ENCODE data around the gene MARK4.
"Not testable (repeated sequence)": the region's sequence is repeated elsewhere in the genome, so short reads cannot be mapped to it uniquely, and the experiment has no call there.

MARK4 gene

DNA sequence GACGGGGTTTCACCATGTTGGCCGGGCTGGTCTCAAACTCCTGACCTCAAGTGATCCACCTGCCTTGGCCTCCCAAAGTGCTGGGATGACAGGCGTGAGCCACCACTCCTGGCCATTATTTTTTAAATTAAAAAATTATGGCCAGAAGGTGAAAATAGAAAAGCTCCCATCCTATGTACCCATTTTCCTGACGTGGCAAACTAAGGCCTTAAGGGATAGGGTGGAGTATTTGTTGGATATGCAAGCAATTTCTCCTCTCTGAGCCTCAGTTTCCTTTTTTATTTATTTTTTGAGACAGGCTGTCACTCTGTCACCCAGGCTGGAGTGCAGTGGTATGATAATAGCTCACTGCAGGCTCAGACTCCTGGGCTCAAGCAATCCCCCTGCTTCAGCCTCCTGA is 83.8 kb downstream of the MARK4 start:
- not testable (repeated sequence) for DNase-seq

DNA sequence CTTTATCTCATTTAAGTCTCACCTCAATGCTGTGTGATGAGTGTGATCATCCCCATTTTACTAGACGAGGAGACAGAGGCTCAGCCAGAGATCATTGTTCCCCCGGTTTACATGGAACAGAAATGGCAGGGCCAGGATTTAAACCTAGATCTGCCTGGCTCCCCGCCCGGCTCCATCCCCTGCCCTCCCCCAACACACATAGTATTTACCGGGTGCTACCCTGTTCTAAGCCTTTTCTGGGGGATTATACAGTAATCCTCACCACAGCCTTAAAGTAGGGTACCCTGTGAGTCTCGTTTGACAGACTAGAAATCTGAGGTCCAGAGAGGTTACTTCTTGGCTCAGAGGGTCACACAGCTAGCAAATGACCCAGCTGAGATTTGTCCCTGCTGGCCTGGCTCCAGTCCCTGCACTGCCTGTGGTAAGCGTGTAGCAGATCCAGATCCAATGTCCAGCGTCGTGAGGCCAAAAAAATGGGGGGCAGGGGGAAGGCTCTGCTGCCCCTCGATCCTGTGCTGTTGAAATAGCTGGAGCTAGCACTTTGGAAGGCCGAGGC is 85.7 kb downstream of the MARK4 start:
- DNase-seq = no peak

GRCh38 chr19:45339629-45340028 is 88.6 kb downstream of the MARK4 start:
- no peak for DNase-seq

DNA sequence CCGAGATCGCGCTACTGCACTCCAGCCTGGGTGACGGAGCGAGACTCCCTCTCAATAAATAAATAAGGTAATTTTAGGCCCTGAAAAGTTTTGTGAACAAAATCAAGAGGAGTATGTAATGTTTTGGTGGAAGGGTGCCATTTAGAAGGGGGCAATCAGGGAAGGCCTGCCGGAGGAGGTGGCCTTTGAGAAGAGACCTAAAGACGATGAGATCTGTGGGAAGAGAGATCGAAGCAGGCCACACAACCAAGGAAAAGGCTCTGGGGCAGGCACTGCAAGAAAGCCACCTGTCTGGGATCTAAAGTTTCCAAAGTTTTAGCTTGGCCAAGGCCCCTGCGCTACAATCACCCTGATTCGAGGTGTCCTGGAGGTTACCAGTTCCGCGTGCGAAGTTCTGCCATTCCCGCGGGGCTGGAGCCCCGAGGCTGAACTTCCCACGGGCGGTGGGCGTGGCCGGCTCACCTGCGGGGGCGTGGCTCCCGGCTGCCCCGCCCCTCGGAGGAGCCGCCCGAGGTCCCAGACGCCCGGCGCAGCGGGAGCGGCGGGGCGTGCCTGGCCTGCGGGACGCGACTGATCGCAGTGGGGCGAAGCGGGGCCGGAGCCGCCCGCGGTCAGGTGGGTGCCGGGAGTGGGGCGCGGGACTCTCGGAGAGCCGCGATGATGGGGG is 89.3 kb downstream of the MARK4 start, which contains the start of gene KLC3:
Gene KLC3, plus strand, starts transcription at position 519 of the 667 bp plus-strand sequence. CDS start 4,792 bp downstream, outside the sequence.
- DNase-seq = no peak

GRCh38 chr19:45340899-45341453 is 89.9 kb downstream of the MARK4 start:
- DNase-seq = no peak

- DNase-seq = no peak
Observed at GRCh38 chr19:45342911-45343310, 91.8 kb downstream of the MARK4 start.

DNA sequence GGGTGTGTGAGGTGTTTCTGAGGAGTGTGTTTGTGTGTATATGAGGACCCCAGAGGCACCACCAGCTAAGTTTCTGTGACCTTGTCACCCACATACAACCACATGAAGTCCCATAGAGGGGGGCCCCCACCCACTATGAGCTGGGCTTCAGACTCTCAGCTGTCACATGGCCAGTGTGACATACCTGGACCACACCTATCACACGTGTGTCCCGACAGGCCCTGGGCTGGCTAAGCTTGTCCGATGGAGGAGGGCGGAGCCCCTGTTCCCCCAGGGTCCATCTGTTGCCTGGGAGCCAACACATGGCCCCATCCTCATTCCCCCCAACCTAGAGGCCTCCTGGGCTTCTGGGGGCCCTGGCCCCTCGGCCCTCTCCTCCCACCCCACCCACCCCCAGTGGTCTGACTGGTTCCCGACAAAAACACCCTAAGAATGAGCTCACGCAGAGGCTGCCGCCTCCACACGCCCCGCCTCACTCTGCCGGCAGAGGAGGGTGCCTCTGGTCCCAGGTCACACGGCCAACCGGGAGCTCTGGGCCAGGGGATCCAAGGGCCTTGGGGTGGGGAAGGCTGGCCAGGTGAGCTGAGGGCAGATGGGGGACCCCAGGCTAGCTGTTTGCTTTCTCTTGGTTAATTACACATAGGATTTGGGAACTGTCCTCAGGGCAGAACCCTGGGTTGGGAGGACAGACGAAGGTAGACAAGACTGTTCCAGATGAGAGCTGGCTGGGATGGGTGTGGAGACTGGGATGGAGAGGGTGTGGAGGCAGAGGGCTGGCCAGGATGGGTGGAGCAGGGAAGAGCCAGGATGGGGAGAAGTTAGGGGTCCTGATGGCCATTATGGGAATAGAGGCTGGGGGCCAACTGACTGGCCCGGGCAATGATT is 93.8 kb downstream of the MARK4 start:
- no peak for DNase-seq

DNA sequence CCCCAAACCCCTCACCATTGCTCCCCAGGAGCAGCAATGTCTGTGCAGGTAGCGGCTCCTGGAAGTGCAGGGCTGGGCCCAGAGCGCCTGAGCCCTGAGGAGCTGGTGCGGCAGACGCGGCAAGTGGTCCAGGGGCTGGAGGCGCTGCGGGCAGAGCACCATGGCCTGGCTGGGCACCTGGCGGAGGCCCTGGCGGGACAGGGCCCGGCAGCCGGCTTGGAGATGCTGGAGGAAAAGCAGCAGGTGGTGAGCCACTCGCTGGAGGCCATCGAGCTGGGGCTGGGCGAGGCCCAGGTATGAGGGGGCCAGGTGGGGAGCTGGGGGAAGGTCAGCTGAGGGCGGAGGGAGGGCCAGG is 94.4 kb downstream of the MARK4 start:
- no peak for DNase-seq

- no peak for DNase-seq
Observed at GRCh38 chr19:45346449-45346848, 95.4 kb downstream of the MARK4 start.

- no peak for DNase-seq
Observed at GRCh38 chr19:45347570-45348366, 96.7 kb downstream of the MARK4 start.

- DNase-seq = no peak
Observed at GRCh38 chr19:45348367-45349125, 97.5 kb downstream of the MARK4 start.

DNA sequence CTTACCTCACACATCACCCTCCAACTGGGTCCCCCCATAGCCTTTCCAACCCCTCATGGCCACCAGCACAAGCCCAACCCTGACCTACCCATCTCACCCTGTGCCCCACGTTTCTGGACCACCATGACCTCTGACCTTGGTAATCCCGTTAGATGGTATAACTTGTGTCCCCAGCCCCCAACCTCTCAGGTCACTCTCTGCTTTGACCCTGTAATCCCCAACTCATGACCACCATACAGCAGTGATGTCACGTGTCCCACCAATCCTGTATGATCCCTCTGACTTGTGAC is 98.0 kb downstream of the MARK4 start:
- DNase-seq = no peak

GRCh38 chr19:45349430-45349941 is 98.4 kb downstream of the MARK4 start:
- no peak for DNase-seq

DNA sequence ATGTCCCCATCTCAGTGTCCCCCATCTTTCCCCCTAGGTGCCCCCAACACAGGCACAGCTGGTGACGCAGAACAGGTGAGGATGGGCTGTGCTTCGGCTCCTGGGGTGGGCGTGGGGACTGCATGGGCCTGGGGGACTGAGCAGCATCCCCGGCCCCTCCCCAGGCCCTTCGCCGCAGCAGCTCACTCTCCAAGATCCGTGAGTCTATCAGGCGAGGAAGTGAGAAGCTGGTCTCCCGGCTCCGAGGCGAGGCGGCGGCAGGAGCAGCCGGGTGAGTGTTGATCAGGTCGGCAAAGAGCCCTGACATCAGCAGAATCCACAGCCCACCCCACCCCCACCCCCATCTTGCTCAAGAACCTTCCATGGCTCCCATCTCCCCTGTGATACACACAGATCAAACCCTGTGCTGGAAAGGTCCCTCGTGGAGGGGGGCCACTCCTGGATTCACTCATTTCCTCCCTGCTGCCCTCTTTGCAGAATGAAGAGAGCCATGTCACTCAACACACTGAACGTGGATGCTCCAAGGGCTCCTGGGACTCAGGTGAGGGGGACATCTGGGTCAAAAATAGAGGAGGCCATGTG is 99.5 kb downstream of the MARK4 start:
- DNase-seq = no peak

DNA sequence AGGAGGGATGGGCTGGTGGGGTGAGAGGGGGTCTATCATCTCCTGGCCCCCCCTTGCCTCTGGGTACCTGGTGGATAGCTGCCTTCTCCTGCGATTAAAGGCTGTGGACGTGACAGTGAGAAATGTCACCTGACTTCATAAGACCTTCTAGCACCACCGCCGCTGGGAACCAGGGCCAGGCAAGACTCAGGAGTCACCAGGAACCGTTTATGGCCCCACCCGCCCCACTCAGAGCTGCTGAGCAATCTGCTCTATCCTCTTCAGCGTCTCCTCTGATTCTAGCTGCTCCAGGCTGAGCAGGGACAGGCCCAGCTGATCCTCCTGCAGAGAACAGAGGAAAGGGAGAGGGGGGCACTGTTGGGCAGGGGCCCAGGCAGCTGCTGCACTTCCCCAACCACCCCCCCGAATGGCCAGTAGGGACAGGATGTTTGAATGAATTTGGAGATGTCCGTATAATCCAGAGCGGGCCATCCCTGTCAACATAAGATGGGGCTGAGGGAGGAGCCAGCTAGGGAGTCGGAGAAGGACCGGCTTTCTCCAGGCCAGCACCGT is 100.4 kb downstream of the MARK4 start:
- DNase-seq = no peak

DNA sequence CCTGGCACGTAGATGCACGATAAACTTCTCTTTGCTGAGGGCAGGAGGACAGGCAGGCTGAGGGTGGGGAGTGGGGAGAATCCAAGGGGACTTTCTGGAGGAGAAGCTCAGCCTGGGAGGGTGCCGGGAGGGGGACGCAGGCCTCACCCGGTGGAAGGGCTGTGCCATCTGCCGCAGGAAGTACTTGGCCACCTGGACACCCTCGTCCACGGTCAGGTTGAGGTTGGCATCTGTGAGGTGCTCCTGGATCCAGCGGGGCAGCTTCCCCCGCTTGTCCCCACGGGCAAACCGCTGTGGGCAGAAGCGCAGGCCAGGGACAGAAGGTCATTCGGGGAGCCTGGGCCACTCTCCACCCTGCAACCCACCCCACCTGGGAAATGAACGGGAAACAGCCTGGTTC is 101.0 kb downstream of the MARK4 start:
- DNase-seq = no peak

- no peak for DNase-seq
Observed at GRCh38 chr19:45352471-45352870, 101.4 kb downstream of the MARK4 start.

DNA sequence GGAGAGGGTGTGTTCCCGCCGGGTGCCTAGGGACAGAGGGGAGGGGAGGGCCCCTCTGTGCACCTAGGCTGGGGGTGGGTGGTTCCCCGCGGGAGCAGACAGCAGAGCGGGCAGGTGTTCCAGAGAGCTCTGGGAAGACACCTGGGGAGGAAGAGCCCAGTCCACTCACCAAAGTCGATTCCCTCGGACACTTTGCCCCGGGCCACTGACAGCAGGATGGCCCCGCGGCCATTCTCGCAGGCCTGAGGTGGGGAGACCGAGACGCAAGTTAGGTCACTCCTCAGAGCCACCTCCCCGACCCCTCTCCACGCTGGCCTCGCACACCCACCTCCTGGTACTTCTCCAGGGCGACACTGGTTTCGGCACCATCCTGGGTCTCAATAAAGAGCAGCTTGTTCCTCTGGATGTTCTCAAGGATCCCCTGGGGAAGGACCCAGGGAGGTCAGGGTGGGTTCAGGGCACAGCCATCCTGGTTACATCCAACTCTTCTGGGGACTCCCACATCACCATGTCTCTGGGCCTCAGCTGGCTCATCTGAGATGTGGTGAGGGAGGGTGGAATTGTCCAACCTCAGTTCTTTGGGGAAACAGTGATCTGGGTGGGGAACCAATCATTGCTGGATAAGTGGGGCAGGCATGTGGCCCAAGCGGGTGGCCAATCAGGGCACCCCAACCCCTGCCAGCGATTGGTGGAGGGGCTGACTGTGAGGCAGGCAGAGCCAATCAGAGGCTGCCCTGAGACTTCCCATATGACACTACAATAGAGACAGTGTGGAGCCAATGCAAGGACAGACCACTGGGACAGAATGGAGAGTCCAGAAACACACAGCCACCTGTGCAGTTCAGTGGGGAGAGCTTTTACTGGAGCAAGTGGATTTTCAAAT is 102.1 kb downstream of the MARK4 start:
- no peak for DNase-seq

Data from hypothalamus (tissue), 51 donors.